GM23248 (cell line): ENCODE results near the gene BRD4.

Experiments used
- EZH2 ChIP-seq: fragments of 200-600 bp; sonication (generic); IDR thresholded peaks from 2 replicates; pipeline ENCODE4 v1.6.1; 2018; ENCODE audit warnings: antibody characterized with exemption, mild to moderate bottlenecking; ENCODE audit not compliant: insufficient read depth, poor library complexity, severe bottlenecking
- EZH2phosphoT487 ChIP-seq: fragments of 200-600 bp; sonication (generic); IDR thresholded peaks from 2 replicates; pipeline ENCODE4 v1.6.1; 2018; ENCODE audit warnings: antibody characterized with exemption, moderate library complexity, mild to moderate bottlenecking, low read depth; ENCODE audit not compliant: insufficient read depth

DNA sequence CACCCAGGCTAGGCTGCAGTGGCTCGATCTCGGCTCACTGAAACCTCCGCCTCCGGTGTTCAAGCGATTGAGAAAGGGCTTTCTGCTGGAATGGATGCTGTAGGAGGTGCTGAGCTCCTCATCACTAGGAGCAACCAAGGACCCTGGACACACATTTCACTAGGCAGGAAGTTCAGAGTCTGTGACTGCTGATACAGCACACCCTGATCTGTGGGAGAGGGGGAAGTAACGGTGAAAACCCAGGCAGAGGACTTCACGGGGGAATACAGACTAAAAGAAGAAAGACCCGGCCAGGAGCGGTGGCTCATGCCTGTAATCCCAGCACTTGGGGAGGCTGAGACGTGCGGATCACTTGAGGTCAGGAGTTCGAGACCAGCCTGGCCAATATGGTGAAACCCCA lies 119.6 kb downstream of the BRD4 start:
- TF ChIP-seq EZH2phosphoT487 (no peak), EZH2 (no peak)
